ENCODE results near the gene POLQ. TPM values are rescaled to one million over a fixed set of nuclear protein-coding genes. Genes with fewer than 3 reads are reported as not detected.

The POLQ gene
- total and polyA plus RNA-seq, 10 of the 15 experiments (the other 5 are each of a cell fraction or from before 2014, with no cell fraction given) = 3.3 to 22.4 (median 15.9) TPM

DNA sequence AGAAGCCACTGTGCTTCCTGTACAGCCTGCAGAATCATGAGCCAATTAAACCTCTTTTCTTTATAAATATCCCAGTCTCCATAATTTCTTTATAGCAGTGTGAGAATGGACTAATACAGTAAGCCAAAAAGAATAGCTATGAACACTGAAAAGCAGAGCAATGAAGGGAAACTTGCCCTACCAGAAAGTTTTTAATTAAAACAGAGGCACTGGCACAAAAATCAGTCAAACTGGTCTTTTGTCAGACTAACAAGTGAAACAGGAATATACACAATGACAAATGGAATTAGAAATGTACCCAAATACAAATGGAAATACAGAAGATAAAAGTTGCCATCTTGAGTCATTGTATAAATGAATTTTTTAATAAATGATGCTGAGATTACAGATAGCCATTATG is 40.5 kb downstream of the POLQ start (continued):
- TF ChIP-seq REST (IDR thresholded peaks at IDR 0.05; ENCODE audit: low read depth, low read length) = no peak
- TF ChIP-seq, protein P1, sequence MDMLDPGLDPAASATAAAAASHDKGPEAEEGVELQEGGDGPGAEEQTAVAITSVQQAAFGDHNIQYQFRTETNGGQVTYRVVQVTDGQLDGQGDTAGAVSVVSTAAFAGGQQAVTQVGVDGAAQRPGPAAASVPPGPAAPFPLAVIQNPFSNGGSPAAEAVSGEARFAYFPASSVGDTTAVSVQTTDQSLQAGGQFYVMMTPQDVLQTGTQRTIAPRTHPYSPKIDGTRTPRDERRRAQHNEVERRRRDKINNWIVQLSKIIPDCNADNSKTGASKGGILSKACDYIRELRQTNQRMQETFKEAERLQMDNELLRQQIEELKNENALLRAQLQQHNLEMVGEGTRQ (IDR thresholded peaks at IDR 0.05; ENCODE audit: borderline replicate concordance, low read depth, low read length) = no peak
- no peak for TF ChIP-seq JUNB (IDR thresholded peaks at IDR 0.05)
- no peak for TF ChIP-seq EP300 (IDR thresholded peaks at IDR 0.05; ENCODE audit: borderline replicate concordance in 1 of 2, control insufficient read depth in 1 of 2, low read depth in 2 of 2, low read length in 2 of 2)

DNA sequence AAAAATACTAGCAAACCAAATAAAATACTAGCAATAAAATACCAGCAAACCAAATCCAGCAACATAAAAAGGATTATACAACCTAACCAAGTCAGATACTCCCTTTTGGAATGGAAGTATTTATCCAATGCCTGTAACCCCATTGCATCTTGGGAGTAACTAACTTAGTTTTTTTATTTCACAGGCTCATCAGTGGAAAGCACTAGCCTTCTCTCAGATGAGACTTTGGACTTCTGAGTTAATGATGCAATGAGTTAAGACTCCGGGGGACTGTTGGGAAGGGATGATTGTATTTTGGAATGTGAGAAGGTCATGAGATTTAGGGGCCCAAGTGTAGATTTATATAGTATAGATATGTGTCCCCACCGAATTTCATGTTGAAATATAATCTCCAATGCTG is 41.2 kb downstream of the POLQ start:
- in situ Hi-C loops (cut with MboI) = no loop called here
- H2AFZ ChIP-seq (ENCODE audit: control insufficient read depth, low read depth, low read length) = no peak overlapping the region
- no TSS peak for BruUV-seq (replicated peaks)
- no peak overlapping the region for H3K9ac ChIP-seq (ENCODE audit: control insufficient read depth, insufficient read depth, low read length)
- no peaks in the 10 kb centered on the region for H3K9me3 ChIP-seq (replicated peaks; ENCODE audit: control insufficient read depth, insufficient read depth, low read length)
- ChIA-PET POLR2A (no interaction called here), SMC1A (ENCODE audit: uncharacterized antibody, unreplicated experiment) (interaction anchor here (1.9 kb wide), 1 partner anchor 10 kb away, joined by 5 read pairs; no protein-coding TSS in a partner anchor), RAD21 (ENCODE audit: unreplicated experiment) (no interaction called here), CTCF (no interaction called here)
- H3K4me3 ChIP-seq = no peak overlapping the region
- ATAC-seq = no peak
- H3K4me1 ChIP-seq (ENCODE audit: control insufficient read depth, insufficient read depth, low read length) = no peaks in the 10 kb centered on the region
- peaks cover 0 to 6% of the 10 kb centered on the region in 2 experiments; a peak in 3 of 4 replicates for H3K36me3 ChIP-seq (ENCODE audit: control insufficient read depth in 2 of 2, insufficient read depth in 2 of 2, low read length in 1 of 2)
- WGBS (ENCODE audit: insufficient coverage, insufficient replicate concordance, low lambda C conversion rate, missing lambda C conversion rate) = 58% methylated on average over 2 of the region's 2 CpGs
- intact Hi-C loops (cut with micrococcal nuclease; ENCODE audit: unreplicated experiment) = no loop called here
- no peaks in the 10 kb centered on the region for H4K20me1 ChIP-seq (ENCODE audit: control insufficient read depth, insufficient read depth)
- FAIRE-seq = no peak
- no peak overlapping the region for H3K27ac ChIP-seq (ENCODE audit: control insufficient read depth, insufficient read depth)
- no peak overlapping the region for H3K4me2 ChIP-seq (ENCODE audit: control insufficient read depth, insufficient read depth)
- DNase-seq (ENCODE audit: low read depth, low spot score) = no peak
- TF ChIP-seq, protein P2, sequence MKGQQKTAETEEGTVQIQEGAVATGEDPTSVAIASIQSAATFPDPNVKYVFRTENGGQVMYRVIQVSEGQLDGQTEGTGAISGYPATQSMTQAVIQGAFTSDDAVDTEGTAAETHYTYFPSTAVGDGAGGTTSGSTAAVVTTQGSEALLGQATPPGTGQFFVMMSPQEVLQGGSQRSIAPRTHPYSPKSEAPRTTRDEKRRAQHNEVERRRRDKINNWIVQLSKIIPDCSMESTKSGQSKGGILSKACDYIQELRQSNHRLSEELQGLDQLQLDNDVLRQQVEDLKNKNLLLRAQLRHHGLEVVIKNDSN (IDR thresholded peaks at IDR 0.05; ENCODE audit: borderline replicate concordance, extremely low read length, insufficient read depth, low read depth, low read length) = no peak
- TF ChIP-seq, protein P3, sequence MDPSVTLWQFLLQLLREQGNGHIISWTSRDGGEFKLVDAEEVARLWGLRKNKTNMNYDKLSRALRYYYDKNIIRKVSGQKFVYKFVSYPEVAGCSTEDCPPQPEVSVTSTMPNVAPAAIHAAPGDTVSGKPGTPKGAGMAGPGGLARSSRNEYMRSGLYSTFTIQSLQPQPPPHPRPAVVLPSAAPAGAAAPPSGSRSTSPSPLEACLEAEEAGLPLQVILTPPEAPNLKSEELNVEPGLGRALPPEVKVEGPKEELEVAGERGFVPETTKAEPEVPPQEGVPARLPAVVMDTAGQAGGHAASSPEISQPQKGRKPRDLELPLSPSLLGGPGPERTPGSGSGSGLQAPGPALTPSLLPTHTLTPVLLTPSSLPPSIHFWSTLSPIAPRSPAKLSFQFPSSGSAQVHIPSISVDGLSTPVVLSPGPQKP (IDR thresholded peaks at IDR 0.05; ENCODE audit: low read depth, low read length) = no peak
- TF ChIP-seq CBFB (IDR thresholded peaks at IDR 0.05; ENCODE audit: low read depth) = no peak
- H3K27me3 ChIP-seq (replicated peaks in 1 of 2; ENCODE audit: control insufficient read depth in 2 of 2, insufficient read depth in 2 of 2, low read length in 1 of 2) = no peaks in the 10 kb centered on the region
- H3K79me2 ChIP-seq (ENCODE audit: control insufficient read depth, insufficient read depth, low read length) = no peaks in the 10 kb centered on the region

All from GM12878 (cell line).